GM15510 (cell line): Measurements from ENCODE around the gene MKRN2OS.

ENCODE experiments used
- POLR2A ChIP-seq: IDR thresholded peaks from 3 replicates; pipeline ENCODE4 v1.6.1; 2011; ENCODE audit warnings: borderline replicate concordance; ENCODE audit not compliant: insufficient read length; ENCODE audit errors: extremely low read depth

Gene MKRN2OS

GRCh38 chr3:12577379-12577778, 32.1 kb upstream of the MKRN2OS start:
- TF ChIP-seq POLR2A, result no peak

GRCh38 chr3:12574661-12575060, 29.4 kb upstream of the MKRN2OS start:
- no peak for TF ChIP-seq POLR2A

GRCh38 chr3:12574131-12574530, 28.8 kb upstream of the MKRN2OS start:
- TF ChIP-seq POLR2A, result no peak

- no peak for TF ChIP-seq POLR2A
Observed at GRCh38 chr3:12571986-12572385, 26.7 kb upstream of the MKRN2OS start.

DNA sequence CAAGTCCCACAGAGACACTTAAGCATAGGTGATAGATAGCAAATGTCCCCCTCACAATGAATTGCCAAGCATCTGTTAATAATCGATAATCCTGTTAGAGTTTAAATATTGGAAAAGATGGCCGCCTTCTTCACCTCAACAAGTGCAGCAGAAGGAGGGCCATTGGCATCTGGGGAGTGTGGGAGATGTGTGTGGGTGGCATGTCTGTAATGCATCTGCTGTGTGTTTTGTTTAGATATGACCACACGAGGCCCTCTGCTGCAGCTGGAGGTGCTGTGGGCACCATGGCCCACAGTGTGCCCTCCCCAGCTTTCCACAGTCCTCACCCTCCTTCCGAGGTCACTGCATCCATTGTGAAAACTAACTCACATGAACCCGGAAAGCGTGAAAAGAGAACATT, 24.5 kb upstream of the MKRN2OS start:
- no peak for TF ChIP-seq POLR2A

DNA sequence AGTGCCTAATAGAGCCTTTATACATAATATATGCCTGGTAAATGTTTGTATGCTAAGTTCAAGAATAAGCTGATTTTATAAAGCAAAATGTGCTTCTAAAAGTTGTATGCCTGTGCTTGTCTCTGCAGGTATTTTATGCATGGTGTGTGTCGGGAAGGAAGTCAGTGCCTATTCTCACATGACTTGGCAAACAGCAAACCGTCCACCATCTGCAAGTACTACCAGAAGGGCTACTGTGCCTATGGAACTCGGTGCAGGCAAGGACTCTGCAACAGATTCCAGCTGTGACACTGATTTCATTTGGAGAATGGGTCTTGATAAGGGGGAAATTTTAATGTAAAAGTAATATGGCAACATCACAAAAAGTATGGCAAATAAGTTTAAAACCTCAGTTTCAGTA, 23.4 kb upstream of the MKRN2OS start:
- no peak for TF ChIP-seq POLR2A

GRCh38 chr3:12566976-12567375, 21.7 kb upstream of the MKRN2OS start:
- TF ChIP-seq POLR2A, result no peak

GRCh38 chr3:12562451-12562850, 17.2 kb upstream of the MKRN2OS start:
- TF ChIP-seq POLR2A, result no peak

GRCh38 chr3:12561397-12561796, 16.1 kb upstream of the MKRN2OS start:
- TF ChIP-seq POLR2A, result no peak

DNA sequence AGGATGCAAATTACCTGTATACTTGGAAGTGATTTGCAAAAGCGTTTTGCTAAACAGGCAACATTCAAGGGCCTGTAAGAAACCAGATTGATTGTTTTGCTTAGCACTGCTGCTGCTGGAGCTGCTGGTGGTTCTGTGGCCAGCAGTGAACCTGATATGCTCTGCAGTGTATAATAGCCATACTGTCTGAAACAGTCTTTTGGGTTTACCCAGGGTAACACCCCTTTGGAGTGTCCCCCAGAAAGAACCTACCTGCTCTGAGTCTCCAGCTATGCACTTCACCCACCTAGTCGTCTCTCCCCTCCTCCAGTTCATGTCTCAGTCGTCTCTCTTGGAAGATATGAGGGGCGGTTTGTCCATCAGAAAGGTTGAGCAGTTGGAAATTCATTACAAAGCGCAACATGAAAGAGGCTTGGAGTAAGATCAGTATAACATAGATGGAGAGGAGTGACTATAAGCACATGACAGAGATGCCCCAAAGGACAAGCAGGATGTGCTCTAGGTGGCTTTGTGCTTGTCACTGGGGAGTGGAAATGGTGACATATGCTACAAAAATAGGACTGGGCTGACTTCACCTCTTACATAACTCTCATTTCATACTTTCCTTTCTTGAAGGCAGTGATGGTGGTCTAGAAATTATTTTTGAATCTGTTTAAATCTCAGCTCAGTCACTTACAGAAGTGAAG, 15.3 kb upstream of the MKRN2OS start:
- no peak for TF ChIP-seq POLR2A

- TF ChIP-seq POLR2A, result no peak
Observed at GRCh38 chr3:12559520-12559919, 14.2 kb upstream of the MKRN2OS start.

DNA sequence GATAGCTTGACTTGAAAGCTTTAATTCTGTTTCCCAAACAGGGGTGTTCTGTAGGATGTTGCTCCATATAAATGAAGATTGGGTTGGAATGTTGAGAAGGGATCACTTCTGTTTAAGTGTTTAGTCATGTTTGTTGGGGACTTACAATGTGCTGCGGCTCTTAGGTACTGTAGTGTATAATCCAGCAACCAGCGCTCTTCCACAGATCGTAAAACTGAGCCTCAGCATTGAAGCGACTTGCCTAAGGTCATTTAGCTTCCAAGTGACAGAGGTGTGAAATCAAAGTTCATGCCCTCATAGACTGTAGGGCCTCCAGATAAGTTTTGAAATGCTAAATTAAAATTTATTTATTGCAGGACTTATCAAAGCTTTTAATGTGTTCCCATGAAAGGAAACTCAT, 13.4 kb upstream of the MKRN2OS start:
- no peak for TF ChIP-seq POLR2A

GRCh38 chr3:12557473-12558100, 12.3 kb upstream of the MKRN2OS start:
- no peak for TF ChIP-seq POLR2A

- peak; percentile 99 for TF ChIP-seq POLR2A
Observed at GRCh38 chr3:12556690-12557472, 11.6 kb upstream of the MKRN2OS start, which contains the start of gene MKRN2. MKRN2 (plus strand) TSS chr3:12557087; CDS start chr3:12557151, 64 bp downstream.

DNA sequence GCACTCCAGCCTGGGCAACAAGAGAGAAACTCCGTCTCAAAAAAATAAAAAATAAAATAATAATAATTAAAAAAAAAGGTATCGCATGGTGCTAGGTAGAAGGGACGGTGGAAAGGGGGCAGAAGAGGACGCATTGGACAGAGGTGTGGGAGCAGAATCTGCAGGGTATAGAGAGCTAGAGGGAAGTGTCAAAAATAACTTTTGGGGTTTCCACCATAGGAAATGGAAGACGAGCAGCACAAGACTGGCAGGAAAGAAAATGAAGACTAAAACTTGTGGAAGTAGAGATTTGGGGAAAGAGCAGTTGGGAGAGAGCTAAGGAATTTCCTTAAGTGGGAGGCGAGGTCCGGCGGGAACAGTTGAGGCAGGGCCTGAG, 11.0 kb upstream of the MKRN2OS start:
- no peak for TF ChIP-seq POLR2A
